ENCODE measurements around the gene CRTC3.

Gene CRTC3

DNA sequence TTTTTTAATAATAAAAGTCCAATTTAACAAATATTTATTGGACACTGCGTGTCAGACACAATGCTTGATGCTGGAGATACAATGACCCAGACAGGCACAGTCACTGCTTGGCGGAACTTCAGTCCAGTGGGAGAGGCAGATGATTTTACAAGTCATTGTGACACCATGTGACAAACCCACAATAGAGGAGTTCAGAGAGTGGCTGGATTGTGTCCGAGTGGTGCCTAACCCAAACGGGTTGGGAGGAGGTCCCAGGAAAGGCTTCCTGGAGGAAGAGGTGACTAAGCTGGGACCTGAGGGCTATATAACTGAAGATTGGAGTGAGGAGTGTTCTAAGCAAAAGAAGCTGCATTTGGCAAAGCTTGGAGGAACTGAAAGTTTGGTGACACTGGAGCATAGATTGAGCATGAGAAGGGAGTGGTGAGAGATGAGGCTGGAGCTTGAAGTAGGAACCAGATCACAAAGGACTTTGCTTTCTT is 41.4 kb downstream of the CRTC3 start:
- TF ChIP-seq, protein P1, sequence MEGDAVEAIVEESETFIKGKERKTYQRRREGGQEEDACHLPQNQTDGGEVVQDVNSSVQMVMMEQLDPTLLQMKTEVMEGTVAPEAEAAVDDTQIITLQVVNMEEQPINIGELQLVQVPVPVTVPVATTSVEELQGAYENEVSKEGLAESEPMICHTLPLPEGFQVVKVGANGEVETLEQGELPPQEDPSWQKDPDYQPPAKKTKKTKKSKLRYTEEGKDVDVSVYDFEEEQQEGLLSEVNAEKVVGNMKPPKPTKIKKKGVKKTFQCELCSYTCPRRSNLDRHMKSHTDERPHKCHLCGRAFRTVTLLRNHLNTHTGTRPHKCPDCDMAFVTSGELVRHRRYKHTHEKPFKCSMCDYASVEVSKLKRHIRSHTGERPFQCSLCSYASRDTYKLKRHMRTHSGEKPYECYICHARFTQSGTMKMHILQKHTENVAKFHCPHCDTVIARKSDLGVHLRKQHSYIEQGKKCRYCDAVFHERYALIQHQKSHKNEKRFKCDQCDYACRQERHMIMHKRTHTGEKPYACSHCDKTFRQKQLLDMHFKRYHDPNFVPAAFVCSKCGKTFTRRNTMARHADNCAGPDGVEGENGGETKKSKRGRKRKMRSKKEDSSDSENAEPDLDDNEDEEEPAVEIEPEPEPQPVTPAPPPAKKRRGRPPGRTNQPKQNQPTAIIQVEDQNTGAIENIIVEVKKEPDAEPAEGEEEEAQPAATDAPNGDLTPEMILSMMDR (IDR thresholded peaks at IDR 0.05), result no peak

DNA sequence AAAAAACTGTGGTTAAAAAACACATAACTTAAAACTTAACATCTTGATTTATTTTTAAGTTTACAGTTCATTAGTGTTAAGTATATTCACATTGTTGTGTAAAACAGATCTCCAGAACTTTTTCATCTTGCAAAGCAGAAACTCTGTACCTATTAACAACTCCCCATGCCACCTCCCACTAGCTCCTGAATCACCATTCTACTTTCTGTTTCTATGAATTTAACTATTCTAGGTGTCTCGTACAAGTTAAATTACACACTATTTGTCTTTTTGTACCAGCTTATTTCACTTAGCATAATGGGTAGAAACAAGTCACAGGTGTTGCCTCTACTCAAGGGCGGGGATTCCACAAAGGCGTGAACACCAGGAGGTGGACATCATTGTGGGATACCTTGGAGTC is 43.2 kb downstream of the CRTC3 start:
- TF ChIP-seq, protein P1 (IDR thresholded peaks at IDR 0.05), result no peak

DNA sequence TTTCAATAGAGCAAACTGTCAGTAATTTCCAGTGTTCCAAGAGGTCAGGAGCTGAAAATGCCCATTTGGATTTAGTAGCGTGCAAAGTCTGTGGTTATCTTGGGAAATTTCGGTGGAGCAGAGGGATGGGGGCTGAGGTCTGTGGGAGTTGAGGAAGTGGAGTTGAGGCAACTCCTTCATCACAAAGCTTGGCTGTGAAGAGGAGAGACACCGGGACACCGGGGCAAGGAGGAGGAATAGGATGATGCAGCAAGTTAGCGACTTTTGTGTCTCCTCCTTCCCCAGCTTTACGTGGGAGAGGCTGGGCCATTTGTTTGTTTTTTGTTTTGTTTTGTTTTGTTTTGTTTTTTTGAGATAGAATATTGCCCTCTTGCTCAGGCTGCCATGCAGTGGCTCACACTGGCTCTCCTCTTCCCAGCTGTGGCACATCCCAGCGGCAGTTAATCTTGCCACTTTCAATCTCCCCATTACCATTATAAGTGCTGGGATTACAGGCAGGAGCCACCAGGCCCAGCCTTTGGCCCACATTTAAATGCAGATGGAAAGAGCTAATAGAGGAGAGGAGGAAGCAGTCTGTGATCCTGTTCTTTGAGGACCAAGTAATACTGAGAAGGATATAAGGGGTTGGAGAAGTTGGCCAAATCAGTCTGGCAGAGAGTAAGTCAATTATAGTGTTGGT is 47.1 kb downstream of the CRTC3 start:
- TF ChIP-seq, protein P1 (IDR thresholded peaks at IDR 0.05), result no peak

DNA sequence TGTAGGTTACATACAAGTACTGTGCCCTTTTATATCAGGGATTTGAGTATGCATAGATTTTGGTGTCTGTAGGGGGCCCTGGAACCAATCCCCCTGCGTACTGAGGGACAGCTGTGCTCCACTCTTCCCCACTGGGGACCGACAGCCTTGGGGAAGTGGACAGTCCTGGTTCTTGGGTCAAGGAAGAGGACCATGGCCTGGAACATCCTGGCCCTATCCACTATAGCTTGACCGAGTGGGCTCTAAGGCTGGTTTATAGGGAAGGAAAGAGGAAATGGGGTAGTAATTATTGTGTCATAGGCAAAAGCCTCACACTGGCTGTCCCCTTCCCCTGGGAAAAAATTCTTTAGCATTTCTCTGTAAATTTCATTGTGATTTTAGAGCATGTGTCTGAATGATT is 49.5 kb downstream of the CRTC3 start:
- TF ChIP-seq, protein P1 (IDR thresholded peaks at IDR 0.05), result no peak

DNA sequence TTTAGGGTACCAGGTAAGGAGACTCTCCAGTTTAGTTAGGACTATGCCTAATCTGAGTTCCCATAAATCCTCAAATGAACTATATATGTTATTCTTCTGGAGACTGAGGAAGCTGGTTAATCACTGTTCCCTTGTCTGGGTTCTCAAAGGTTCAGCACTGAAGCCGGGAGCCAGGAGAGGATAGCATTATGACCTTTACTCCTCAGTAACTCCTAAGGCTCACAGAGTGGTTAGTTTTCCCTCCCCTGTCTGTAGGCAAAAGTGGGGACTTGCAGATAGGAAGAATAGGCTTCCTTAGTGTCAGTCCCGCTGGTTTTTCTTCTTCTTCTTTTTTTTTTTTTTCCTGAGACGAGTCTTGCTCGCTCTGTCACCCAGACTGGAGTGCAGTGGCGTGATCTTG is 50.4 kb downstream of the CRTC3 start:
- TF ChIP-seq, protein P1 (IDR thresholded peaks at IDR 0.05), result no peak

DNA sequence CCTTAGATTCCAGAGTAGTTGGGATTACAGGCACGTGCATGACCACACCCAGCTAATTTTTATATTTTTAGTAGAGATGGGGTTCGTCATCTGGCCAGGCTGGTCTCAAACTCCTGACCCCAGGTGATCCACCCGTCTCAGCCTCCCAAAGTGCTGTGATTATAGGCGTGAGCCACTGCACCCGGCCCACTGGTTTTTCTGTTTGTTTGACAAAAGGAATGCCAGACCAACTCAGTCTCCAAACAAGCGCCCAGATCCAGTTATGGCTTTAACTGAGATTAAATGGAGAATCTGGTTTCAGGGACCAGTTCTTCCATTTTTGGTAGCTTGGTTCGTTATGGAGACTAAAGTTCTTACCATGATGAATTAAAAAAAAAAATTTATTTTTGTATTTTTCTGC is 50.8 kb downstream of the CRTC3 start:
- TF ChIP-seq, protein P1 (IDR thresholded peaks at IDR 0.05), result no peak

DNA sequence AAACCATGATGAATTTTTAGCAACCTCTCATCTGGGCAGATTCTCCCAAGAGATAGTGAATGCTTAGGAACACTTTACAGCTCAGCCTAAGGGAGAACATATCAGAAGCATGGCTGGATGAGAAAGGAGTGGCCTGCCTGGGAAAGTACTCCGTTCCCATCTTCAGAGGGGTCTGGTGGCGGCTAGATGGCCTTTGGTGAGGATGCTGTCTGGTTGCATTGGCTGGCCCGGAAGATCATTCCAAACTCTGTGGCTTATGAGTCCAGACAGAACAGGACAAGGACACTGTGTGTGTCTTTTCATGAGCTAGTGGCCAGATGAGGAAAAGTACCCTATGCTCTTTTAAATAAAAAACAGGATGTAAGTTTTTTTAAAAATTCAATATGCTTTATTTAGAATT is 51.2 kb downstream of the CRTC3 start:
- TF ChIP-seq, protein P1 (IDR thresholded peaks at IDR 0.05), result no peak

Data from LNCAP (cell line).